DND-41 (cell line): ENCODE results near the gene POR.

ENCODE experiments used
- ATAC-seq: fragments of 200-7000 bp; cut with Tn5 transposase; 3 replicates; pipeline ENCODE4 v1.9.1; 2021; ENCODE audit warnings: low read depth; ENCODE audit not compliant: insufficient read depth
- DNase-seq: peaks from one replicate; pipeline ENCODE4 v3.0.0-alpha.2; 2020
- H2AFZ ChIP-seq: 2 replicates; pipeline ENCODE4 v1.6.0; 2012; ENCODE audit warnings: low read depth, low read length
- H3K27ac ChIP-seq: 2 replicates; pipeline ENCODE4 v1.5.1; 2012; ENCODE audit warnings: low read length, inconsistent platforms
- H3K27me3 ChIP-seq: fragments of 200-600 bp; sonication (generic); 2 replicates; pipeline ENCODE4 v1.6.0; 2012; ENCODE audit warnings: low read length, mild to moderate bottlenecking, inconsistent platforms; ENCODE audit not compliant: insufficient read depth, poor library complexity
- H3K36me3 ChIP-seq: 2 replicates; pipeline ENCODE4 v1.5.1; 2012; ENCODE audit warnings: low read length, inconsistent platforms; ENCODE audit not compliant: insufficient read depth
- H3K4me1 ChIP-seq: 2 replicates; pipeline ENCODE4 v1.5.1; 2012; ENCODE audit warnings: mild to moderate bottlenecking, low read length; ENCODE audit not compliant: insufficient read depth
- H3K4me2 ChIP-seq: 2 replicates; pipeline ENCODE4 v1.6.0; 2012; ENCODE audit warnings: mild to moderate bottlenecking, moderate library complexity, low read length, inconsistent platforms; ENCODE audit not compliant: insufficient read depth
- H3K4me3 ChIP-seq, 2 experiments: fragments of 200-600 bp in 1 of 2; shearing (Covaris generic) in 1 of 2; 2 replicates each; pipeline ENCODE4 v1.5.1; 2012 to 2016; ENCODE audit warnings: inconsistent platforms in 2 of 2, low read length in 2 of 2, mild to moderate bottlenecking in 2 of 2, low read depth in 1 of 2, moderate library complexity in 1 of 2
- H3K79me2 ChIP-seq: 2 replicates; pipeline ENCODE4 v1.6.0; 2012; ENCODE audit warnings: low read length, inconsistent platforms; ENCODE audit not compliant: insufficient read depth
- H3K9ac ChIP-seq: 2 replicates; pipeline ENCODE4 v1.6.0; 2012; ENCODE audit warnings: low read depth, mild to moderate bottlenecking, inconsistent platforms, low read length, moderate library complexity
- H3K9me3 ChIP-seq: 2 replicates; pipeline ENCODE4 v1.5.1; 2012; ENCODE audit warnings: low read length, moderate library complexity, mild to moderate bottlenecking, inconsistent platforms; ENCODE audit not compliant: insufficient read depth, severe bottlenecking
- H4K20me1 ChIP-seq: 2 replicates; pipeline ENCODE4 v1.6.0; 2012; ENCODE audit warnings: low read length; ENCODE audit not compliant: insufficient read depth
- CTCF ChIP-seq: IDR thresholded peaks from 2 replicates; pipeline ENCODE4 v1.5.1; 2012; ENCODE audit warnings: borderline replicate concordance, low read length, moderate library complexity, mild to moderate bottlenecking; ENCODE audit not compliant: poor library complexity, severe bottlenecking; ENCODE audit errors: extremely low read depth
- EZH2 ChIP-seq: IDR thresholded peaks from 3 replicates; pipeline ENCODE4 v1.6.1; 2012; ENCODE audit warnings: borderline replicate concordance, low read depth, mild to moderate bottlenecking, moderate library complexity, low read length, inconsistent platforms; ENCODE audit not compliant: severe bottlenecking

The POR gene

DNA sequence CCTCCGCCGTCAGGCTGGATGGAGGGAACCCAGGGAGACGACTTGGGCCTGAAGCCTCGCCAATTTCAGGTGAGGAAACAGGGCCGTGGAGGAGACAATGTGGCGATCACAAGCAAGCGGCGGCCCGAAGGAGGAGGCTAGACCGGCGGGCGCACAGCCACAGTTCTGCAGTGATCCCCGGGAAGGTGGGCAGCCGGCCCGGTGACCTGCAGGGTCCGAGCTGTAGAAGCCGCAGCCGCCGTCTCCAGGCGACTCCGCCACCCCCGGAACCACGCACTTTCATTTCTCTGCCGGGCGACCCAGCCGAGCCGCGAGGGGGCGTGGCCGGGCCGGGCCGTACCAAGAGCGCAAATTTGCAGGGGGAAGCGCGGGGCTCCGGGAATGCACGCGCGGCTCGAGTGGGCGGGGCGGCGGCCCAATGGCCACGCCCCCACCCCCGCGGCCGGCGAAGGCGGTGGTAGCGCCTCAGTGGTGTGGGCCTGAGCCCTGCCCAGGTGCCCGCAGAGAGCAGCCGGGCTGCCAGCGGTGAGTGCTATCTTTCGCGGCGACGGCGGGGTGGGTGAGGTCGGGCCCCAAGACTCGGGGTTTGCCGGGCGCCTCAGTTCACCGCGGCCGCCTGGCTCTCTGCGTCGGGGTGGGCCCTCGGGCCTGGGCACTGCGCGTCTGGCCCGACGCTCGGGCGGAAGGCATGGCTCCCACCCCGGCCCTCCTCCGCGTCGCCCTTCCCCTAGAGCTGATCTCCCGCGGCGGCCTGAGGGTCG lies at the start of gene POR:
TSS of gene POR (plus strand) at position 501 of the 761 bp plus-strand sequence. CDS start 38,847 bp downstream, outside the sequence.
- H3K79me2 ChIP-seq: peaks cover 9% of the 10 kb centered on the region
- no peaks in the 10 kb centered on the region for H3K36me3 ChIP-seq
- H2AFZ ChIP-seq: peak within 1 kb of the TSS; percentile 97
- DNase-seq (peak; percentile 95), ATAC-seq (peak; percentile 94)
- peak within 1 kb of the TSS; percentile 76 for H3K27ac ChIP-seq
- no peaks in the 10 kb centered on the region for H3K27me3 ChIP-seq
- H3K9ac ChIP-seq: peak within 1 kb of the TSS; percentile 82
- peaks cover 26% of the 10 kb centered on the region for H3K4me1 ChIP-seq
- peak within 1 kb of the TSS; percentile 88 for H3K4me2 ChIP-seq
- peak within 1 kb of the TSS; percentile 51 to 76; a peak in 3 of 4 replicates for H3K4me3 ChIP-seq
- H4K20me1 ChIP-seq: peaks cover 4% of the 10 kb centered on the region; the same call in 1 of the 2 replicates
- no peaks in the 10 kb centered on the region for H3K9me3 ChIP-seq
- no peak for TF ChIP-seq CTCF
- TF ChIP-seq EZH2: no peak

DNA sequence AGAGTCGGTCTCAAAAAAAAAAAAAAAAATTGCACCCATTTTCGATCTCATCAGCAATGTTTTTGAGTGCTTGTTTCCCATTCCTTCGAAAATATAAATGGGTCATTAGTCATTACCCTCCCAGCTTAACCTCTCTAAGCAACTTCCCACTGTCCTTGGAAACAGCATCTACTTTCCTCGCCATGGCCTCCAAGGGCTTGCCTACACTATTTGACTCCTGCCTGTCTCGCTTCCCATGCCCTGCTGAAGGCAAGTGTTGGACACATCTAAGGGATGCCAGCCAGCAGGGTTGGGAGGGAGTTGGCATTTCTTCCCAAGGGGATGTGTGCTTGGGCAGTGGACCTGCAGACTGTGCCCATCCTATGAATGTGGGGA lies 48.9 kb upstream of the POR start:
- Histone ChIP-seq H3K4me3 (no peak overlapping the region), H3K79me2 (no peaks in the 10 kb centered on the region), H3K27ac (no peak overlapping the region), H3K27me3 (no peaks in the 10 kb centered on the region), H3K9me3 (no peaks in the 10 kb centered on the region), H3K4me1 (no peaks in the 10 kb centered on the region), H2AFZ (no peak overlapping the region), H3K9ac (no peak overlapping the region), H4K20me1 (no peaks in the 10 kb centered on the region), H3K4me2 (no peak overlapping the region), H3K36me3 (no peaks in the 10 kb centered on the region)
- TF ChIP-seq EZH2 (no peak), CTCF (no peak)
- DNase-seq (no peak), ATAC-seq (no peak)

GRCh38 chr7:75866489-75867389 lies 48.2 kb upstream of the POR start:
- no peaks in the 10 kb centered on the region for H4K20me1 ChIP-seq
- H3K9me3 ChIP-seq: no peaks in the 10 kb centered on the region
- DNase-seq: peak; percentile 25
- no peak overlapping the region for H2AFZ ChIP-seq
- ATAC-seq: peak; percentile 62
- no peak overlapping the region for H3K9ac ChIP-seq
- H3K4me3 ChIP-seq: no peak overlapping the region
- no peaks in the 10 kb centered on the region for H3K27me3 ChIP-seq
- no peak overlapping the region for H3K27ac ChIP-seq
- no peaks in the 10 kb centered on the region for H3K79me2 ChIP-seq
- no peak overlapping the region for H3K4me2 ChIP-seq
- no peaks in the 10 kb centered on the region for H3K4me1 ChIP-seq
- peak; percentile 79 for TF ChIP-seq CTCF
- no peak for TF ChIP-seq EZH2
- H3K36me3 ChIP-seq: no peaks in the 10 kb centered on the region
